ENCODE measurements around the gene PHLDA3. TPM values are rescaled to one million over a fixed set of nuclear protein-coding genes. Genes with fewer than 3 reads are reported as not detected.

Gene PHLDA3
- total RNA-seq: 94.6 and 176 TPM in 2 replicates

DNA sequence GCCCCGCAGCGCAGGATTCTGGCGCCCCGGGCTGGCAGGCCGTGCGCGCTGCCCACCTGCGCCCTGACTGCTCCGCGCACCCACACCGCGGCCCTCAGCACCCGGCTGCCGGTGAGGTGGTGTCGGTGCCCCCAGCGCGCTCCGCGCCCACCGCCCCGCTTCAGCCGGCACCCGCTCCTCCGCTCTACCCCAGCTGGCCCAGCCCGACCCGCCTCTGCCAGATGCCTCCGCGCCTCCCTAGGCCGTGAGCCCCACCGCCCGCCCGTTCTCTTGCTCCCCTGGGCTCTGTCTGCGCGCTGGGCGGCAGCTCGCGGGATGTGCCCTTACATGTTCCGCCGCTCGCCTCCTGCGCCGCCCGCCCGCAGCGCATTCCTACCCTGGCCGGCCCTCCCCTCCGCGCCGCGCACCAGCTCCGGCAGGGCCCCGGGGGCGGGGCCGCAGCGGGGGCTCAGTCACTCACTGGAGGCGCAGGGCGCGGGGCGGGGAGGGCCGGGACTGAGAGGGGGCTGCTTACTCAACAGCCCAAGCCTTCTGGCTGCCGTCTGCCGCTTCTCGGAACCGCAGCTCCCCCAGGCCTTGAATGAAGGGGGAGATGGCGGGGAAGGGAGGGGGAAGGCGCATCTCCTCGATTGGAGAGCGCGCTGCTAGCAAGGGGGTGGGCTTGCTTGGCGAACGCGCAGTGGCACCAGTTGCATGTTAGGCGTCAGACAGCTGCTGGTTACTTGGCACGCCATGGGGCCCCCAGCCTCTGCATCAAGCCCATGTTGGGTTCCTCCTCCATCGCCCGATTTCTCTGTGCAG, at the start of gene PHLDA3:
Gene PHLDA3, minus strand, starts transcription at position 345 of the 801 bp plus-strand sequence. CDS start 402 bp downstream, outside the sequence.

GRCh38 chr1:201506557-201507359, 37.8 kb upstream of the PHLDA3 start, which contains the start of gene CSRP1:
Gene CSRP1 (minus strand): TSS chr1:201507123. CDS start chr1:201496303, 10,820 bp downstream.

Other genes with a start within 250 kb of the PHLDA3 start
- 0.13 and 0.30 TPM in 2 replicates for gene PKP1, start 185.7 kb downstream of the PHLDA3 start, total RNA-seq
- gene TNNT2, start 91.5 kb downstream of the PHLDA3 start, total RNA-seq: under 0.01 TPM in 1 of 2 replicates, not detected in the other
- gene LAD1, start 69.9 kb downstream of the PHLDA3 start, total RNA-seq: 0.07 TPM in 1 of 2 replicates, not detected in the other
- gene TNNI1, start 47.5 kb downstream of the PHLDA3 start, total RNA-seq: 0.03 TPM in 1 of 2 replicates, not detected in the other
- gene CSRP1, start 37.9 kb upstream of the PHLDA3 start, total RNA-seq: 424 and 452 TPM in 2 replicates
- gene NAV1, start 69.9 kb upstream of the PHLDA3 start, total RNA-seq: 89.2 and 115 TPM in 2 replicates

All from smooth muscle cell of the pulmonary artery (primary cell).